Astrocyte of the hippocampus (primary cell): Measurements from ENCODE around the gene IL23A.

Experiments
- DNase-seq: peaks from one replicate; pipeline ENCODE4 v3.0.0; 2011; ENCODE audit warnings: low read depth, low spot score

The IL23A gene

GRCh38 chr12:56361487-56362129, 22.9 kb downstream of the IL23A start:
- no peak for DNase-seq

GRCh38 chr12:56362130-56363059, 23.7 kb downstream of the IL23A start, which contains the start of gene APOF:
APOF (minus strand) TSS chr12:56362857; CDS start chr12:56362745, 112 bp downstream.
- no peak for DNase-seq

- no peak for DNase-seq
Measured at GRCh38 chr12:56366948-56367347, 28.3 kb downstream of the IL23A start.

GRCh38 chr12:56373515-56373914, 34.8 kb downstream of the IL23A start:
- DNase-seq: no peak

- no peak for DNase-seq
Measured at GRCh38 chr12:56374726-56375597, 36.3 kb downstream of the IL23A start.

GRCh38 chr12:56375598-56376434, 37.1 kb downstream of the IL23A start:
- DNase-seq: no peak

- peak; percentile 12 for DNase-seq
Measured at GRCh38 chr12:56377310-56377988, 38.8 kb downstream of the IL23A start.

- DNase-seq: no peak
Measured at GRCh38 chr12:56377989-56378316, 39.3 kb downstream of the IL23A start.

GRCh38 chr12:56382611-56383010, 43.9 kb downstream of the IL23A start:
- no peak for DNase-seq

- DNase-seq: no peak
Measured at GRCh38 chr12:56385873-56386272, 47.2 kb downstream of the IL23A start.

- DNase-seq: peak; percentile 27
Measured at GRCh38 chr12:56387152-56387736, 48.6 kb downstream of the IL23A start.

GRCh38 chr12:56389412-56389811, 50.7 kb downstream of the IL23A start:
- no peak for DNase-seq
